PC-3 (cell line): ENCODE data around the gene MPZL3. TPM values are rescaled to one million over a fixed set of nuclear protein-coding genes. Genes with fewer than 3 reads are reported as not detected.

Source experiments
- ATAC-seq: fragments of 200-7000 bp; cut with Tn5 transposase; 2 replicates; pipeline ENCODE4 v1.9.1; 2020; ENCODE audit warnings: mild to moderate bottlenecking, moderate library complexity
- BruUV-seq: library from RNA; stranded (reverse); fragments of 400-500 nt; replicated peaks from 2 replicates; lab custom pipeline; 2021; lab: Mats Ljungman, UMichigan
- CTCF ChIA-PET: fragments of 300-600 bp; sonication (Branson Sonifier 250); formaldehyde crosslinking; loops from one replicate; lab custom pipeline; 2022; ENCODE audit warnings: antibody characterized with exemption; lab: Charles Lee
- POLR2A ChIA-PET: fragments of 300-600 bp; sonication (Branson Sonifier 250); formaldehyde crosslinking; loops from one replicate; lab custom pipeline; 2022; ENCODE audit warnings: antibody characterized with exemption; ENCODE audit not compliant: unreplicated experiment; lab: Charles Lee
- DNase-seq: peaks from one replicate; pipeline ENCODE4 v3.0.0-alpha.2; 2015
- H2AFZ ChIP-seq: fragments of 300-600 bp; sonication (generic); 2 replicates; pipeline ENCODE4 v1.6.0; 2016; ENCODE audit warnings: antibody characterized with exemption, low read length
- H3F3A ChIP-seq: fragments of 300-600 bp; sonication (generic); one replicate; pipeline ENCODE4 v1.6.0; 2017; ENCODE audit warnings: antibody characterized with exemption, low read length, control low read depth, mild to moderate bottlenecking; ENCODE audit not compliant: unreplicated experiment
- H3K27ac ChIP-seq: fragments of 300-600 bp; sonication (generic); 2 replicates; pipeline ENCODE4 v1.5.1; 2016; ENCODE audit warnings: mild to moderate bottlenecking, low read length
- H3K27me3 ChIP-seq: fragments of 300-600 bp; sonication (generic); 2 replicates; pipeline ENCODE4 v1.6.1; 2016; ENCODE audit warnings: low read length, mixed read lengths
- H3K36me3 ChIP-seq: fragments of 300-600 bp; sonication (generic); 2 replicates; pipeline ENCODE4 v1.6.1; 2016; ENCODE audit warnings: low read depth, mixed run types, low read length, mixed read lengths
- H3K4me1 ChIP-seq: fragments of 300-600 bp; sonication (generic); 2 replicates; pipeline ENCODE4 v1.5.1; 2016; ENCODE audit warnings: low read length; ENCODE audit not compliant: insufficient read depth
- H3K4me2 ChIP-seq: fragments of 300-600 bp; sonication (generic); 2 replicates; pipeline ENCODE4 v1.6.0; 2016; ENCODE audit warnings: low read length
- H3K4me3 ChIP-seq: fragments of 300-600 bp; sonication (generic); 2 replicates; pipeline ENCODE4 v1.5.1; 2016; ENCODE audit warnings: mild to moderate bottlenecking, low read length, mixed read lengths
- H3K79me2 ChIP-seq: fragments of 300-600 bp; sonication (generic); 2 replicates; pipeline ENCODE4 v1.6.1; 2017; ENCODE audit warnings: low read length, mixed read lengths
- H3K9ac ChIP-seq: fragments of 300-600 bp; sonication (generic); 2 replicates; pipeline ENCODE4 v1.6.0; 2016; ENCODE audit warnings: mild to moderate bottlenecking, low read length
- H3K9me2 ChIP-seq: fragments of 300-600 bp; sonication (generic); replicated peaks from 2 replicates; pipeline ENCODE4 v1.6.1; 2016; ENCODE audit warnings: mixed run types, low read length, mixed read lengths
- H3K9me3 ChIP-seq: fragments of 300-600 bp; sonication (generic); 2 replicates; pipeline ENCODE4 v1.6.1; 2016; ENCODE audit warnings: low read length, mixed read lengths
- H4K20me1 ChIP-seq: fragments of 300-600 bp; sonication (generic); 2 replicates; pipeline ENCODE4 v1.6.1; 2016; ENCODE audit warnings: low read length, mixed read lengths
- CTCF ChIP-seq: fragments of 300-600 bp; sonication (generic); conservative IDR thresholded peaks from 2 replicates; pipeline ENCODE4 v1.5.1; 2017; ENCODE audit warnings: antibody characterized with exemption, low read depth, mild to moderate bottlenecking, low read length
- EZH2 ChIP-seq: fragments of 300-600 bp; sonication (generic); IDR thresholded peaks from one replicate; pipeline ENCODE4 v1.6.1; 2017; ENCODE audit warnings: antibody characterized with exemption, mild to moderate bottlenecking, low read length; ENCODE audit not compliant: unreplicated experiment
- EZH2phosphoT487 ChIP-seq: fragments of 300-600 bp; sonication (generic); IDR thresholded peaks from 2 replicates; pipeline ENCODE4 v1.6.1; 2018; ENCODE audit warnings: mild to moderate bottlenecking, antibody characterized with exemption, low read length, borderline replicate concordance
- intact Hi-C: fragments of 100-400 bp; cut with micrococcal nuclease; formaldehyde crosslinking; loops from 2 replicates; pipeline ENCODE4 v1.9.0; 2023
- total RNA-seq: library from RNA; depleted of rRNA; stranded (reverse); fragments of >200 nt; gene quantifications from 2 replicates; pipeline ENCODE4 v1.2.3, GENCODE V29; 2014

Gene MPZL3
- total RNA-seq, 1 experiment from 2014 or later: 7.0 TPM

DNA sequence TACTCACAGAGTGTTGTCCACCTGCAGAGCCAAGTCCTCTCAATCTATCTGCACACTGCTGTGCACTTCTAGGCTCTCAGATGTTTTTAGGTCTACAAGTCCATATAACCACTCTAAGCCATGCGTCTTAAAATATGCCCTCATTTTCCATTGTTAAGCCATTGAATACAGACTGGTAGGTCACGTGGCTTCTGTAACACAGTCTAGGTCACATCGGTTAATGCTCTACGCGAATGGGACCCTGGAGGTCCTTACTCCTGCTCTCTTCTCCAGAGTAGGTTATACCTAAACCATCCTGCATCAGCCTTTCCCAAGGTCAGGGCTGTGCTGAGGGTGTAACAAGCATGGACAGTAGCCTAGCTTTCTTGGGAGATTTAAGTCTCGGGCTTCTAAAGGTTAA lies 28.2 kb downstream of the MPZL3 start:
- no peak for ATAC-seq
- intact Hi-C loops: no loop called here

GRCh38 chr11:118223570-118223969 lies 28.6 kb downstream of the MPZL3 start:
- ATAC-seq: no peak
- Histone ChIP-seq H3K4me2 (no peak overlapping the region), H2AFZ (no peak overlapping the region), H3K27me3 (no peaks in the 10 kb centered on the region), H3K36me3 (no peaks in the 10 kb centered on the region), H3K27ac (no peak overlapping the region), H4K20me1 (no peaks in the 10 kb centered on the region), H3K9me2 (no peaks in the 10 kb centered on the region), H3F3A (no peaks in the 10 kb centered on the region), H3K79me2 (no peaks in the 10 kb centered on the region), H3K9me3 (no peaks in the 10 kb centered on the region), H3K4me3 (no peak overlapping the region), H3K9ac (no peak overlapping the region), H3K4me1 (peaks cover 3% of the 10 kb centered on the region; the same call in 1 of the 2 replicates)
- no peak for DNase-seq
- CTCF ChIA-PET: no interaction called here
- intact Hi-C loops: no loop called here
- TF ChIP-seq CTCF (no peak), EZH2phosphoT487 (no peak), EZH2 (no peak)
- POLR2A ChIA-PET: no interaction called here
- no TSS peak for BruUV-seq

More for the DNA sequence above, 28.2 kb downstream of the MPZL3 start:
- ChIA-PET CTCF (no interaction called here), POLR2A (no interaction called here)
- Histone ChIP-seq H3K27me3 (no peaks in the 10 kb centered on the region), H3K36me3 (no peaks in the 10 kb centered on the region), H3K4me2 (no peak overlapping the region), H3K4me1 (peaks cover 5% of the 10 kb centered on the region), H3K9ac (no peak overlapping the region), H3K9me3 (no peaks in the 10 kb centered on the region), H3K79me2 (no peaks in the 10 kb centered on the region), H3K9me2 (no peaks in the 10 kb centered on the region), H3F3A (no peaks in the 10 kb centered on the region), H2AFZ (no peak overlapping the region), H4K20me1 (no peaks in the 10 kb centered on the region), H3K4me3 (no peak overlapping the region), H3K27ac (no peak overlapping the region)
- DNase-seq: no peak
- TF ChIP-seq CTCF (no peak), EZH2phosphoT487 (no peak), EZH2 (no peak)
- BruUV-seq: no TSS peak

DNA sequence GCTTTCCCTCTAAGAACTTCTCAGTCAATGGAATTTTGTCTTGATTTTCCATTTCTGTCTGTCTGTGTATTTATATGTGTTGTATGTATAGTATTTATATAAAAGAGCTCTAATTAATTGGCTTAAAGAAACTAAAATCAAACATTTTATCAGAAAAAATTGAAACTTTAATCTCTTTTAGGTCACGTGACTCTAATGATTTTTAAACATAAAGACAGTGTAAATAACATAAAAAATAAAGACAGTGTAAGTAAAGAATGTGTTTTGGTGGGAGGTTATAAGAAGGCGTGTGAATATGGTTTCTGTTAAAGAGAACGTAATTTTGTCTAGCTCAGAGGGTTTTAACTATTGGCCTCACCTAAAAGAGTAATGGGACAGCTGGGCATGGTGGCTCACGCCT lies 29.7 kb downstream of the MPZL3 start:
- Histone ChIP-seq H3K79me2 (no peaks in the 10 kb centered on the region), H3K9ac (no peak overlapping the region), H3K27me3 (no peaks in the 10 kb centered on the region), H3K4me1 (no peaks in the 10 kb centered on the region), H3K4me3 (no peak overlapping the region), H2AFZ (no peak overlapping the region), H3K27ac (no peak overlapping the region), H3K9me3 (no peaks in the 10 kb centered on the region), H3K9me2 (no peaks in the 10 kb centered on the region), H3F3A (no peaks in the 10 kb centered on the region), H4K20me1 (no peaks in the 10 kb centered on the region), H3K36me3 (no peaks in the 10 kb centered on the region), H3K4me2 (no peak overlapping the region)
- no peak for DNase-seq
- TF ChIP-seq EZH2 (no peak), EZH2phosphoT487 (no peak)
- ChIA-PET CTCF (interaction anchor here (0.6 kb wide), 1 partner anchor 24 kb away, joined by 9 read pairs; no protein-coding TSS in a partner anchor), POLR2A (no interaction called here)
- BruUV-seq: no TSS peak
- intact Hi-C loops: no loop called here
- no peak for ATAC-seq
